Uterus (tissue), 4 donors: ENCODE results near the gene STK33. TPM values are rescaled to one million over a fixed set of nuclear protein-coding genes. Genes with fewer than 3 reads are reported as not detected.

Experiments used
- DNase-seq, 2 donors: peaks; one replicate each; pipeline ENCODE4 v3.0.0-alpha.2; 2019 to 2020
- H3K27ac ChIP-seq, 2 donors: fragments of 200-600 bp; sonication (generic); 1 replicate in 1 of 2; 2 replicates in 1 of 2; pipeline ENCODE4 v1.5.1; 2016 to 2018
- H3K27me3 ChIP-seq, 2 donors: fragments of 200-600 bp; sonication (generic); one replicate each; pipeline ENCODE4 v1.5.1; 2018 to 2019; ENCODE audit warnings: control low read depth in 1 of 2
- H3K36me3 ChIP-seq, 2 donors: fragments of 200-600 bp; sonication (generic); one replicate each; pipeline ENCODE4 v1.5.1; 2019; ENCODE audit warnings: control low read depth in 1 of 2
- H3K4me1 ChIP-seq, 2 donors: fragments of 200-600 bp; sonication (generic); one replicate each; pipeline ENCODE4 v1.5.1; 2018 to 2019; ENCODE audit warnings: control low read depth in 1 of 2
- H3K4me3 ChIP-seq, 2 donors: fragments of 200-600 bp; sonication (generic); 1 replicate in 1 of 2; 2 replicates in 1 of 2; pipeline ENCODE4 v1.5.1; 2018 to 2019; ENCODE audit warnings: mild to moderate bottlenecking in 1 of 2
- H3K9me3 ChIP-seq, 2 donors: fragments of 200-600 bp; sonication (generic); one replicate each; pipeline ENCODE4 v1.5.1; 2019; ENCODE audit warnings: control low read depth in 1 of 2
- POLR2A ChIP-seq, 2 donors: fragments of 450-650 bp; IDR thresholded peaks; one replicate each; pipeline ENCODE4 v1.6.1; 2016; ENCODE audit warnings: antibody characterized with exemption in 2 of 2, mild to moderate bottlenecking in 1 of 2, moderate library complexity in 1 of 2
- intact Hi-C: fragments of 100-400 bp; cut with DNase I; formaldehyde crosslinking; loops from one replicate; pipeline ENCODE4 v1.15.1; 2023; ENCODE audit warnings: low total_unique reads
- total RNA-seq, 4 donors: library from RNA; depleted of rRNA in 3 of 4; stranded (reverse); fragments of >200 nt in 3 of 4; gene quantifications; one replicate each; pipeline versions ENCODE4 v1.1.0 to v1.2.4, GENCODE V29; 2014 to 2023
- TF ChIP-seq, protein P1 (sequence below), 4 experiments: fragments of 200-600 bp in 2 of 4; fragments of 450-650 bp in 2 of 4; sonication (generic) in 2 of 4; IDR thresholded peaks; one replicate each; pipeline ENCODE4 v1.5.1; 2016 to 2019; ENCODE audit warnings: antibody characterized with exemption in 4 of 4, mild to moderate bottlenecking in 2 of 4, moderate library complexity in 1 of 4
- donor health status: DM: yes; HTN: yes; CAD: no.

Gene STK33
- total RNA-seq, 4 donors from 2014 or later, result 12.4 to 30.7 (median 30.2) TPM

DNA sequence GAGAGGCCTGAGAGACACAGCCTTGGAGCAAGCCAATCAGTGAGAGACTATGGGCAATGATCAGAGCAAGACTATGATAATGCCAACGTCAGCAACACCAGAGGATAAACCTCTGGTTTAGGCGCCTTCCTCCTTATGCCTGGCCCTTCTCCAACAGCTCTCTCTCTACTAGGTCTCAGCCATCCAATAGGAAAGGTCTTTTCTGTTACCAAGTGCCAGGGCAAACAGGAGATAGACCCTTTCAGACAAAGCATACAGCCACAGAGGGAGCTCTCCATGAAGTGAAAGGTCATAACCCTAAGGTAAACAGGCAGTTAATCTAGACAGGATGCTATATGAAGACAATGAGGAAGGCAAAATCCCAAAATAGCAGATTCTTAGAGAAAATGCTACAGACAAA, 9.5 kb downstream of the STK33 start:
- Histone ChIP-seq H3K4me3 (no peak overlapping the region), H3K27me3 (no peaks in the 10 kb centered on the region), H3K9me3 (no peaks in the 10 kb centered on the region), H3K36me3 (no peaks in the 10 kb centered on the region), H3K4me1 (no peaks in the 10 kb centered on the region), H3K27ac (no peak overlapping the region)
- TF ChIP-seq, protein P1, sequence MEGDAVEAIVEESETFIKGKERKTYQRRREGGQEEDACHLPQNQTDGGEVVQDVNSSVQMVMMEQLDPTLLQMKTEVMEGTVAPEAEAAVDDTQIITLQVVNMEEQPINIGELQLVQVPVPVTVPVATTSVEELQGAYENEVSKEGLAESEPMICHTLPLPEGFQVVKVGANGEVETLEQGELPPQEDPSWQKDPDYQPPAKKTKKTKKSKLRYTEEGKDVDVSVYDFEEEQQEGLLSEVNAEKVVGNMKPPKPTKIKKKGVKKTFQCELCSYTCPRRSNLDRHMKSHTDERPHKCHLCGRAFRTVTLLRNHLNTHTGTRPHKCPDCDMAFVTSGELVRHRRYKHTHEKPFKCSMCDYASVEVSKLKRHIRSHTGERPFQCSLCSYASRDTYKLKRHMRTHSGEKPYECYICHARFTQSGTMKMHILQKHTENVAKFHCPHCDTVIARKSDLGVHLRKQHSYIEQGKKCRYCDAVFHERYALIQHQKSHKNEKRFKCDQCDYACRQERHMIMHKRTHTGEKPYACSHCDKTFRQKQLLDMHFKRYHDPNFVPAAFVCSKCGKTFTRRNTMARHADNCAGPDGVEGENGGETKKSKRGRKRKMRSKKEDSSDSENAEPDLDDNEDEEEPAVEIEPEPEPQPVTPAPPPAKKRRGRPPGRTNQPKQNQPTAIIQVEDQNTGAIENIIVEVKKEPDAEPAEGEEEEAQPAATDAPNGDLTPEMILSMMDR (IDR thresholded peaks at IDR 0.05), result no peak
- no peak for TF ChIP-seq POLR2A (IDR thresholded peaks at IDR 0.05)
- intact Hi-C loops, result no loop called here
- DNase-seq, result no peak

DNA sequence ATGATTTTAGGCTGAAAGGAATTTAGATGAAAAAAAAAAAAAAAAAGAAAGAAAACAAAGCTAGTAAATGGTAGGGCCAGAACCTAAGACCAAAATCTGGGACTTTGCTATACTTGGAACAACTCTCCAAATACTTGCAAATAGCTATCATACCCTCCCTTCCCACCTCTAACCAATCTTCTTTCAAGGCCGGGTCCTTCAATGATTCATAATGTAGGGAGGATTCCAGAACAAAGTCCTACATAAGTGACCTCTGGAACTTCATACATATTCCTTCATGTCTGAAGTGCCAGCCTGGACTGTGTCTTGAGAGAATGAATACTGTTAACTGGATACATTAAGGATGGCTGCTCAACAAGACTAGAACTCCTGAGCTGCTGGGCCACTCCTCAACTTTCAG, 9.9 kb downstream of the STK33 start:
- no peak overlapping the region for H3K27ac ChIP-seq
- TF ChIP-seq, protein P1 (IDR thresholded peaks at IDR 0.05), result no peak
- TF ChIP-seq POLR2A (IDR thresholded peaks at IDR 0.05), result no peak
- no peaks in the 10 kb centered on the region for H3K27me3 ChIP-seq
- intact Hi-C loops, result no loop called here
- no peak overlapping the region for H3K4me3 ChIP-seq
- no peaks in the 10 kb centered on the region for H3K36me3 ChIP-seq
- no peak for DNase-seq
- no peaks in the 10 kb centered on the region for H3K9me3 ChIP-seq
- H3K4me1 ChIP-seq, result no peaks in the 10 kb centered on the region

DNA sequence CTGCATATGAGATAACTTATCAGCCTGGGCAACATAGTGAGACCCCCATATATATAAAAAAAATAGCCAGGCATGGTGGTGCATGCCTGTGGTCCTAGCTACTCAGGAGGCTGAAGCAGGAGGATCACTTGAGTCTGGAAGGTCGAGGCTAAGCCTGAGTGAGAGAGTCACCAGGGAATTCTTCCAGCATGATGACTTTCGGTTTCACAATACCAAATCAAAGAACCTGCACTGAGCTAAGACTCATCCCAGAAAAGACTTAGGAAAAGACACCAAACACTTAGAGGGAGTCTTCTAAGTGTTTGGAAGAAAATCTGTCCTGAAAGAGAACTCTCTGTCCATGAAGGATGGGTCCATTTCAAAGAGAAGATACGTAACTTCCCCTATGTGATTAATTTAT, 12.7 kb downstream of the STK33 start:
- TF ChIP-seq, protein P1 (IDR thresholded peaks at IDR 0.05), result no peak
- TF ChIP-seq POLR2A (IDR thresholded peaks at IDR 0.05), result no peak
- Histone ChIP-seq H3K4me1 (no peaks in the 10 kb centered on the region), H3K27ac (no peak overlapping the region), H3K4me3 (no peak overlapping the region), H3K36me3 (no peaks in the 10 kb centered on the region), H3K9me3 (no peaks in the 10 kb centered on the region), H3K27me3 (no peaks in the 10 kb centered on the region)
- DNase-seq, result no peak
- intact Hi-C loops, result no loop called here

DNA sequence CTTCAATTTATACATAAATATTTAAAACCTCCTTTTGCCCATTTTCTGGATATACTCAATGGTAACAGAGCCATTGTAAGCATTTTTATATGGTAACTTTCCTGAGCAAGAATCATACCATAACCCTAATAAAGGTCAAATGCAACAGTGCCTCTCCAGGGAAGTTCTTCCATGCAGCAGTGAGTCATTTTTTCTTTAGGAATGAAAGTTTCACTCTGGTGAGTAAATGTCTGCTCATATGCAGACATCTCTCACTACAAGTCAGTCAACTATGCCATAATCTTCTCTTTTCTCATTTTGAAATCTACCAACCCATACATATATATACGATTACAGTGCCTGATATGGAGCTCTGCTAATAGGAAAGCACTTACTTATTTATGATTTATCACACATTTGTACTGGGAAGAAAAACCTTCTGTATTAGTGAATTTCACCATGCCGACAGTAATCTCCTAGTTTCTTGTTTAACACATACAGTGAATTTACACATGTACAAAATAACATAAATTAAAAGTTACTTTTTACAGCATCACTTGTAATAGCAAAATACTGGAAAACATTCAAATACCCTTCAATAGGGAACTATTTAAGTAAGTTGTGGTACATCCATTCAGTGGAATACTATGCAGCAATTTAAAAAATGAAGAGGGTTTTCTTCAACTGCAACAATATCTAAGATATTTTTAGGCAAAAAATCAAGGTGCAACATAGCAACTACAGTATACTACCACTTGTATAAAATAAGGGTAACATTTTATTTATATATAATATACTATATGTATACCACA, 16.0 kb downstream of the STK33 start:
- Histone ChIP-seq H3K27ac (no peak overlapping the region), H3K4me1 (no peaks in the 10 kb centered on the region), H3K36me3 (no peaks in the 10 kb centered on the region), H3K4me3 (no peak overlapping the region), H3K27me3 (no peaks in the 10 kb centered on the region), H3K9me3 (no peaks in the 10 kb centered on the region)
- DNase-seq, result no peak
- TF ChIP-seq, protein P1 (IDR thresholded peaks at IDR 0.05), result no peak
- TF ChIP-seq POLR2A (IDR thresholded peaks at IDR 0.05), result no peak
- intact Hi-C loops, result no loop called here

DNA sequence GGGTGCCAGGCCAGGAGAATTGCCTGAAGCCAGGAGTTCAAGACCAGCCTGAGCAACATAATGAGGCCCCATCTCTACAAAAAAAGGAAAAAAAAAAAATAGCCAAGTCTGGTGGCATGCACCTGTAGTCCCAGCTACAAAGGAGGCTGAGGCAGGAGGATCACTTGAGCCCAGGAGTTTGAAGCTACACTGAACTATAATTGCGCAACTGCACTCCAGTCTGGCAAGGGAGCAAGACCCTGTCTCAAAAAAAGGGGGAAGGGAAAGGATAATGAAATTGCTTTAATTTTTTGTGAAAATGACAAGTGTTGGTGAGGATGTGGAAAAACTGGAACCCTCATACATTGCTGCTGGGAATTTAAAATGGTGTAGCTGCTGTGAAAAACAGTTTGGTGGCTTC, 19.2 kb downstream of the STK33 start:
- Histone ChIP-seq H3K36me3 (no peaks in the 10 kb centered on the region), H3K4me1 (no peaks in the 10 kb centered on the region), H3K4me3 (no peak overlapping the region), H3K9me3 (no peaks in the 10 kb centered on the region), H3K27ac (no peak overlapping the region), H3K27me3 (no peaks in the 10 kb centered on the region)
- intact Hi-C loops, result no loop called here
- TF ChIP-seq, protein P1 (IDR thresholded peaks at IDR 0.05), result no peak
- TF ChIP-seq POLR2A (IDR thresholded peaks at IDR 0.05), result no peak
- no peak for DNase-seq
